HCT116 (cell line): ENCODE results near the gene LIN28A. TPM values are rescaled to one million over a fixed set of nuclear protein-coding genes. Genes with fewer than 3 reads are reported as not detected.

Experiments
- ATAC-seq: fragments of 200-7000 bp; cut with Tn5 transposase; 2 replicates; pipeline ENCODE4 v1.9.1; 2020; ENCODE audit warnings: mild to moderate bottlenecking, moderate library complexity
- BruUV-seq: library from RNA; stranded (reverse); fragments of 400-500 nt; replicated peaks from 2 replicates; lab custom pipeline; 2021; lab: Mats Ljungman, UMichigan
- CTCF ChIA-PET: fragments of 300-600 bp; sonication (Branson Sonifier 250); formaldehyde crosslinking; loops from one replicate; lab custom pipeline; 2021; ENCODE audit warnings: antibody characterized with exemption; lab: Charles Lee
- POLR2A ChIA-PET: fragments of 300-600, 350-600 bp; sonication (Branson Sonifier 250); formaldehyde crosslinking; loops from one replicate; lab custom pipeline; 2021; ENCODE audit warnings: antibody characterized with exemption; lab: Charles Lee
- RAD21 ChIA-PET, 2 experiments: fragments of 300-600 bp; sonication (Branson Sonifier 250); formaldehyde crosslinking; loops; one replicate each; lab custom pipeline; 2023; ENCODE audit warnings: low total read pairs in 2 of 2; ENCODE audit not compliant: uncharacterized antibody in 2 of 2, unreplicated experiment in 2 of 2, low non-redundant PET in 1 of 2; lab: Charles Lee
- DNase-seq: peaks from one replicate; pipeline ENCODE4 v3.0.0-alpha.2; 2010; ENCODE audit warnings: low read depth, low spot score
- H2AFZ ChIP-seq: fragments of 200-600 bp; shearing (Covaris generic), sonication (generic); 2 replicates; pipeline ENCODE4 v1.6.1; 2017; ENCODE audit warnings: low read depth, mixed run types, mixed read lengths, antibody characterized with exemption, low read length; ENCODE audit not compliant: poor library complexity, severe bottlenecking
- H3K27ac ChIP-seq: 2 replicates; pipeline ENCODE4 v1.5.1; 2012; ENCODE audit warnings: low read depth, low read length
- H3K27me3 ChIP-seq: fragments of 200-600 bp; sonication (generic); 2 replicates; pipeline ENCODE4 v1.6.1; 2016; ENCODE audit warnings: mixed run types, low read length, mixed read lengths; ENCODE audit not compliant: insufficient read depth
- H3K36me3 ChIP-seq, 2 experiments: fragments of 200-500 bp in 1 of 2; fragments of 200-600 bp in 1 of 2; sonication (Bioruptor generic) in 1 of 2; sonication (generic) in 1 of 2; 2 replicates each; pipeline versions ENCODE4 v1.5.1 to v1.6.1; 2014 to 2016; ENCODE audit warnings: low read length in 2 of 2, inconsistent platforms in 1 of 2, mixed read lengths in 1 of 2, mixed run types in 1 of 2; ENCODE audit not compliant: insufficient read depth in 2 of 2, control insufficient read depth in 1 of 2
- H3K4me1 ChIP-seq, 2 experiments: fragments of 200-600 bp in 1 of 2; sonication (generic) in 1 of 2; 2 replicates each; pipeline versions ENCODE4 v1.5.1 to v1.6.1; 2012 to 2017; ENCODE audit warnings: low read length in 2 of 2, inconsistent platforms in 1 of 2, mild to moderate bottlenecking in 1 of 2, mixed read lengths in 1 of 2, mixed run types in 1 of 2, moderate library complexity in 1 of 2; ENCODE audit not compliant: insufficient read depth in 2 of 2, control insufficient read depth in 1 of 2
- H3K4me2 ChIP-seq: fragments of 200-600 bp; sonication (generic); 2 replicates; pipeline ENCODE4 v1.6.1; 2017; ENCODE audit warnings: mixed run types, low read length, mixed read lengths
- H3K4me3 ChIP-seq, 2 experiments: fragments of 200-600 bp in 1 of 2; sonication (generic) in 1 of 2; replicated peaks in 1 of 2; 2 replicates each; pipeline ENCODE4 v1.5.1; 2011 to 2016; ENCODE audit warnings: low read length in 2 of 2, control low read depth in 1 of 2, low read depth in 1 of 2, mild to moderate bottlenecking in 1 of 2, mixed read lengths in 1 of 2, mixed run types in 1 of 2
- H3K79me2 ChIP-seq: fragments of 200-600 bp; sonication (generic); 2 replicates; pipeline ENCODE4 v1.6.1; 2017; ENCODE audit warnings: mild to moderate bottlenecking, mixed run types, low read length, moderate library complexity, mixed read lengths; ENCODE audit not compliant: insufficient read depth
- H3K9ac ChIP-seq: fragments of 200-600 bp; sonication (generic); 2 replicates; pipeline ENCODE4 v1.6.1; 2016; ENCODE audit warnings: low read length, mixed read lengths
- H3K9me2 ChIP-seq: fragments of 200-600 bp; sonication (generic), shearing (Covaris generic); 2 replicates; pipeline ENCODE4 v1.6.1; 2017; ENCODE audit warnings: mixed run types, mild to moderate bottlenecking, moderate library complexity; ENCODE audit not compliant: insufficient read depth
- H3K9me3 ChIP-seq, 2 experiments: fragments of 200-500 bp in 1 of 2; fragments of 200-600 bp in 1 of 2; sonication (Bioruptor generic) in 1 of 2; sonication (generic) in 1 of 2; 2 replicates each; pipeline ENCODE4 v1.6.1; 2014 to 2017; ENCODE audit warnings: low read length in 2 of 2, mixed read lengths in 2 of 2, inconsistent platforms in 1 of 2, low read depth in 1 of 2, mild to moderate bottlenecking in 1 of 2, mixed run types in 1 of 2, moderate library complexity in 1 of 2; ENCODE audit not compliant: control insufficient read depth in 1 of 2, insufficient read depth in 1 of 2
- H4K20me1 ChIP-seq: fragments of 200-600 bp; sonication (generic), shearing (Covaris generic); 2 replicates; pipeline ENCODE4 v1.6.1; 2017; ENCODE audit warnings: mixed run types, mild to moderate bottlenecking, moderate library complexity; ENCODE audit not compliant: insufficient read depth
- JUND ChIP-seq: IDR thresholded peaks from 2 replicates; pipeline ENCODE4 v1.6.1; 2012
- RAD21 ChIP-seq: IDR thresholded peaks from 2 replicates; pipeline ENCODE4 v1.6.1; 2012; ENCODE audit warnings: low read depth, mild to moderate bottlenecking
- SRF ChIP-seq: IDR thresholded peaks from 2 replicates; pipeline ENCODE4 v1.6.1; 2012; ENCODE audit warnings: low read depth
- ZFX ChIP-seq: fragments of 450-650 bp; IDR thresholded peaks from 2 replicates; pipeline ENCODE4 v1.6.1; 2017
- intact Hi-C: fragments of 100-400 bp; cut with micrococcal nuclease; formaldehyde crosslinking; loops from 2 replicates; pipeline ENCODE4 v1.10.0; 2022
- total RNA-seq: library from RNA; stranded (reverse); gene quantifications from one replicate; pipeline ENCODE4 v1.2.1, GENCODE V29; 2021; ENCODE audit not compliant: unreplicated experiment
- TF ChIP-seq, protein P1 (sequence below), 3 experiments: fragments of 200-600 bp in 1 of 3; sonication (generic) in 1 of 3; IDR thresholded peaks in 2 of 3; conservative IDR thresholded peaks in 1 of 3; 2 replicates each; pipeline ENCODE4 v1.5.1; 2012 to 2017; ENCODE audit warnings: low read depth in 2 of 3, low read length in 2 of 3, antibody characterized with exemption in 1 of 3, borderline replicate concordance in 1 of 3, control low read depth in 1 of 3, mild to moderate bottlenecking in 1 of 3, mixed read lengths in 1 of 3, mixed run types in 1 of 3, moderate library complexity in 1 of 3; ENCODE audit not compliant: insufficient read depth in 1 of 3

The LIN28A gene
- total RNA-seq, 1 experiment from 2014 or later = 1.4 TPM

- no TSS peak for BruUV-seq
- intact Hi-C loops = loop anchor here (2.0 kb wide), 1 partner anchor 132 kb away; no protein-coding TSS in a partner anchor
Observed at GRCh38 chr1:26417111-26417759, 6.6 kb downstream of the LIN28A start.

More at GRCh38 chr1:26417111-26417759, 6.6 kb downstream of the LIN28A start:
- Histone ChIP-seq H3K9me2 (no peaks in the 10 kb centered on the region), H3K27me3 (no peaks in the 10 kb centered on the region; the same call in 1 of the 2 replicates), H4K20me1 (no peaks in the 10 kb centered on the region), H3K79me2 (no peaks in the 10 kb centered on the region), H3K9ac (no peak overlapping the region), H3K27ac (no peak overlapping the region), H3K9me3 (no peaks in the 10 kb centered on the region), H3K4me2 (peak overlapping the region; percentile 16; the same call in 1 of the 2 replicates), H3K36me3 (no peaks in the 10 kb centered on the region), H2AFZ (no peak overlapping the region), H3K4me1 (peaks cover 0 to 19% of the 10 kb centered on the region in 2 experiments; a peak in 2 of 4 replicates), H3K4me3 (no peak overlapping the region)
- POLR2A ChIA-PET = interaction anchor here (0.5 to 0.9 kb wide), 3 partner anchors 15 to 1775 kb away, joined by 3 to 5 read pairs (median 3); partner anchors contain the start of gene DHDDS
- TF ChIP-seq, protein P1, sequence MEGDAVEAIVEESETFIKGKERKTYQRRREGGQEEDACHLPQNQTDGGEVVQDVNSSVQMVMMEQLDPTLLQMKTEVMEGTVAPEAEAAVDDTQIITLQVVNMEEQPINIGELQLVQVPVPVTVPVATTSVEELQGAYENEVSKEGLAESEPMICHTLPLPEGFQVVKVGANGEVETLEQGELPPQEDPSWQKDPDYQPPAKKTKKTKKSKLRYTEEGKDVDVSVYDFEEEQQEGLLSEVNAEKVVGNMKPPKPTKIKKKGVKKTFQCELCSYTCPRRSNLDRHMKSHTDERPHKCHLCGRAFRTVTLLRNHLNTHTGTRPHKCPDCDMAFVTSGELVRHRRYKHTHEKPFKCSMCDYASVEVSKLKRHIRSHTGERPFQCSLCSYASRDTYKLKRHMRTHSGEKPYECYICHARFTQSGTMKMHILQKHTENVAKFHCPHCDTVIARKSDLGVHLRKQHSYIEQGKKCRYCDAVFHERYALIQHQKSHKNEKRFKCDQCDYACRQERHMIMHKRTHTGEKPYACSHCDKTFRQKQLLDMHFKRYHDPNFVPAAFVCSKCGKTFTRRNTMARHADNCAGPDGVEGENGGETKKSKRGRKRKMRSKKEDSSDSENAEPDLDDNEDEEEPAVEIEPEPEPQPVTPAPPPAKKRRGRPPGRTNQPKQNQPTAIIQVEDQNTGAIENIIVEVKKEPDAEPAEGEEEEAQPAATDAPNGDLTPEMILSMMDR (IDR thresholded peaks at IDR 0.05 in 2 of 3, conservative IDR thresholded peaks at IDR 0.05 in 1 of 3; ENCODE audit: borderline replicate concordance in 1 of 3, insufficient read depth in 1 of 3, low read depth in 2 of 3, low read length in 2 of 3) = peak; percentile 76 to 95 (median 89)
- no peak for TF ChIP-seq ZFX
- no peak for TF ChIP-seq SRF
- TF ChIP-seq RAD21 = peak; percentile 84
- TF ChIP-seq JUND = no peak
- ATAC-seq (peak; percentile 100), DNase-seq (peak; percentile 80)
- CTCF ChIA-PET = interaction anchor here (0.6 to 2.4 kb wide), 33 partner anchors 9 to 522 kb away, joined by 3 to 50 read pairs (median 6); partner anchors contain the start of genes CEP85, DHDDS, SH3BGRL3 and ZNF593
- RAD21 ChIA-PET = interaction anchor here (0.6 to 1.4 kb wide), 9 partner anchors 25 to 287 kb away, joined by 3 to 4 read pairs (median 3); partner anchors contain the start of gene SH3BGRL3 (in 1 of the 2)
